BJ (cell line): ENCODE measurements around the gene TEAD4. TPM values are rescaled to one million over a fixed set of nuclear protein-coding genes. Genes with fewer than 3 reads are reported as not detected.
A peak's percentile ranks its signal among the peaks of the same experiment; 100 is the strongest.

Source experiments
- CTCF ChIA-PET: fragments of 350-600 bp; formaldehyde crosslinking; extraction: SDS; loops from one replicate; lab custom pipeline; 2021; ENCODE audit warnings: antibody characterized with exemption, inconsistent platforms; lab: Yijun Ruan, JAX
- POLR2A ChIA-PET: fragments of 300-600 bp; sonication (Branson Sonifier 250); formaldehyde crosslinking; extraction: SDS; loops from one replicate; lab custom pipeline; 2021; ENCODE audit warnings: antibody characterized with exemption; lab: Charles Lee
- DNase-seq: peaks from one replicate; pipeline ENCODE4 v3.0.0-alpha.2; 2011; ENCODE audit warnings: low read depth
- H3K27me3 ChIP-seq: 2 replicates; pipeline ENCODE4 v1.6.0; 2011; ENCODE audit warnings: low read length; ENCODE audit not compliant: control insufficient read depth, insufficient read depth
- H3K36me3 ChIP-seq: 2 replicates; pipeline ENCODE4 v1.5.1; 2011; ENCODE audit warnings: low read length; ENCODE audit not compliant: control insufficient read depth, insufficient read depth
- H3K4me3 ChIP-seq: 2 replicates; pipeline ENCODE4 v1.5.1; 2011; ENCODE audit warnings: low read depth, mild to moderate bottlenecking, control low read depth, low read length
- polyA plus RNA-seq: library from polyadenylated mRNA; depleted of rRNA; stranded (reverse); fragments of >200 nt; gene quantifications from 2 replicates; pipeline ENCODE4 v1.2.3, GENCODE V29; 2011
- TF ChIP-seq, protein P1 (sequence below): IDR thresholded peaks from 2 replicates; pipeline ENCODE4 v1.5.1; 2011; ENCODE audit warnings: low read depth, mild to moderate bottlenecking, control low read depth, inconsistent platforms, low read length, moderate library complexity; ENCODE audit not compliant: insufficient read depth

TEAD4 gene
- polyA plus RNA-seq, 1 experiment: 30.2 TPM

DNA sequence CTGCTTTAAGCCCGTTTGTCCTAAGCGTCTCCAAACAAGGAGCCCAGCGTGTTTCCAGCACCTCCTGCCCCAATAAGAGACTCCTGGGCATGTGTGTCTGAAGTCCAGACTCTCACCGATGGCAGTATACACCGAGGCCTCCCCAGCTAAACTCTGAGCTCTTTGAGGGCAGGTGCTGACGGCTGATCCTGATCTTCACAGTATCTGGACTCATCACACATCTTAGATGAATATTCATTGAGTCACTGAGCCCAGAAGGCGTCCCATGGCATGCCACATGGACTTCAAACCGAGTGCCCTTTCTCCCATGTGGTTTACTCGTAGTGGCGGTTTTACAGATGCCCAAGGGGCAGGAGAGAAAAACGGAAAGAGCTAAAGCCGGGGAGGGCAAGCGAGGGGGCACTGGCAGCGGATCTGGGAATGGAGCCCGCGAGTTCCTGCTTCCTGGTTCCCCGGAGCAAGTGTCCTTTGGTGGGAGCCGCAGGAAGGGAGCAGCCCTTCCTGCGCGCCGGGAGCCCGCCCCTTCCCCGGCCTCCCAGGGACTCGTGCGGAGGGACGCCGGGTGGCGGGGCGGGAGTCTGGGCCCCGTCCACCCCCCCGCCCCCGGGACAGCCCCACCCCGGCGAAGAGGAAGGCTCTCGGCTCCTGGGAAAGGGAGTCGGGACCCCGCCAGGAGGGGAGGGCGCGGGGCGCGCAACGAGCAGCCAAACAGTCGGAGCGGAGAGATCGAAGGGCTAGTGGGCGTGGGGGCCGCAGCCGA, 585 bp upstream of the TEAD4 start:
- Histone ChIP-seq H3K4me3 (peak overlapping the region; percentile 79), H3K36me3 (no peaks in the 10 kb centered on the region; the same call in 1 of the 2 replicates), H3K27me3 (no peaks in the 10 kb centered on the region)
- DNase-seq: no peak
- CTCF ChIA-PET: interaction anchor here (0.6 to 0.9 kb wide), 2 partner anchors 11 to 14 kb away, joined by 3 read pairs; no protein-coding TSS in a partner anchor
- POLR2A ChIA-PET: interaction anchor here (0.6 kb wide), 1 partner anchor 1051 kb away, joined by 32 read pairs; no protein-coding TSS in a partner anchor
- TF ChIP-seq, protein P1, sequence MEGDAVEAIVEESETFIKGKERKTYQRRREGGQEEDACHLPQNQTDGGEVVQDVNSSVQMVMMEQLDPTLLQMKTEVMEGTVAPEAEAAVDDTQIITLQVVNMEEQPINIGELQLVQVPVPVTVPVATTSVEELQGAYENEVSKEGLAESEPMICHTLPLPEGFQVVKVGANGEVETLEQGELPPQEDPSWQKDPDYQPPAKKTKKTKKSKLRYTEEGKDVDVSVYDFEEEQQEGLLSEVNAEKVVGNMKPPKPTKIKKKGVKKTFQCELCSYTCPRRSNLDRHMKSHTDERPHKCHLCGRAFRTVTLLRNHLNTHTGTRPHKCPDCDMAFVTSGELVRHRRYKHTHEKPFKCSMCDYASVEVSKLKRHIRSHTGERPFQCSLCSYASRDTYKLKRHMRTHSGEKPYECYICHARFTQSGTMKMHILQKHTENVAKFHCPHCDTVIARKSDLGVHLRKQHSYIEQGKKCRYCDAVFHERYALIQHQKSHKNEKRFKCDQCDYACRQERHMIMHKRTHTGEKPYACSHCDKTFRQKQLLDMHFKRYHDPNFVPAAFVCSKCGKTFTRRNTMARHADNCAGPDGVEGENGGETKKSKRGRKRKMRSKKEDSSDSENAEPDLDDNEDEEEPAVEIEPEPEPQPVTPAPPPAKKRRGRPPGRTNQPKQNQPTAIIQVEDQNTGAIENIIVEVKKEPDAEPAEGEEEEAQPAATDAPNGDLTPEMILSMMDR: no peak

DNA sequence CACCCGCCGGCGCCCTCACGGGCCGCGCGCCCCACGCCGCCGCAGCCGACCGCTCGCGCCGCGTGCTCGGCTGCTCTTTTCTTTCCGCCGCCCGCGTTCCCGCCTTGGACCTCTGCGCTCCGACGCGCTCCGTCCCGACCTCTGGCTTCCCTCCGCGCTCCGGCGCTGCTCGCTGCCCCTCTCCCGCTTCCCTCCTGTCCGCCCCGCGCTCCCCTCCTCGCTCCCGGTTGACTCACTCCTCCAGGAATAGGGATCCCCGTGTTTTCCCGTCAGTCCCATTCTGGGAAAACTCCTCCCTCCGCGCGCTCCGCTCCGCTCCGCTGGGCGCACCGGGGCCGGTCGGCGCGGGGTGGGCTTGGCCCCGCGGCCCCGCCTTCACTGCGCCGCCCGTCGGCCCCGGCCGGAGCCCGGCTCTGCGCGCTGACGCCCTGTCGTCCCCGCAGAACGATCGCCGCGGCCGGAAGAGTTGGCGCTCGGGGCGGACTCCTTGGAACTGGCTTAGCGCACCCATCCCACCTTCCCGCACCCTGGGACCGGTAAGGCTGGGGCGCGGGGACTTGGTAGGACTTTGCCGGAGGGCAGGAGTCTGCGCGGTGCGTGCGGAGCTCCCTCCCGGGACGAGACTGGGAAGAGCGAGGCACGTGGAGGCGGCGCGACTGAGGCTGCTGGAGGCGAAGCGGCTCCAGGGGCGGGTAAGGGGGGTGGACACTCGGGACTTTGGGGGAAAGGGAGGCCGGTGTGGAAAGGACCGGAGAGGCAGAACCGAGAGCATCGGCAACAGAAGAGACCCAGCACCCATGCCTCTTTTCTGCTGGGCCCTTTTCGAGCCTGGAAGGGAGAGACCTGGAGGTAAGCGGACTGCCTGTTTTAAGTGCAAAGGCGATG, 550 bp downstream of the TEAD4 start:
- H3K4me3 ChIP-seq: peak overlapping the region; percentile 79
- DNase-seq: no peak
- no peaks in the 10 kb centered on the region for H3K27me3 ChIP-seq
- H3K36me3 ChIP-seq: no peaks in the 10 kb centered on the region; the same call in 1 of the 2 replicates
- ChIA-PET CTCF (interaction anchor here (0.8 kb wide), 1 partner anchor 79 kb away, joined by 3 read pairs; no protein-coding TSS in a partner anchor), POLR2A (no interaction called here)
- TF ChIP-seq, protein P1: no peak

DNA sequence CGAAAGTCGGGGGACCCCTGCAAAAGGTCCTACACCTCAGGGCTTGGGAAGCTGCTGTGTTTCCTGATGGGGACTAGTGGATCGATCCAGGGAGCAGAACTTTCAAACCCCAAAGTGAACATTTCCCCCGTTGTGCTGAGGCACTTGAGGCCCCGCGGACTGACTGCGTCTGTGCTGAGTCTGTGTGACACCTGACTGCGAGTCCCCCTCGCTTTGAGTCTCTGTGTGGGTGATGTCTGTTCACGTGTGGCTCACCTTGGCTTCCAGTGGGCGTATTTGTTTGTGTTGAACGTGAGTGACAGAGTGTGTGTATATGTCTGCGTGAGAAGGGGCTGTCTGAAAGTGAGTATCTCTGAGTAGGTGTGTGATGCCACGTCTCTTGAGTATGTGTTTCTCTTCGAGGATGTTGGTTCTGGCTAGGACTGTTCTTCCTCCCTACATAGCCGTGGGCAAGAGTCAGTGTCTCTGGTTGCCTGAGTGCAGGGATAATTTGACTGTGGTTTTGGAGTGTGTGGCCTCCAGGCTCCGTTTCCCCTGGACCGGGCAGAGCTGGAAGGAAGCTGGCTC, 1.3 kb downstream of the TEAD4 start:
- DNase-seq: no peak
- H3K36me3 ChIP-seq: no peaks in the 10 kb centered on the region; the same call in 1 of the 2 replicates
- TF ChIP-seq, protein P1: no peak
- CTCF ChIA-PET: interaction anchor here (0.8 to 1.4 kb wide), 2 partner anchors 74 to 79 kb away, joined by 3 to 9 read pairs; no protein-coding TSS in a partner anchor
- no peaks in the 10 kb centered on the region for H3K27me3 ChIP-seq
- H3K4me3 ChIP-seq: peak overlapping the region; percentile 79
- POLR2A ChIA-PET: no interaction called here

DNA sequence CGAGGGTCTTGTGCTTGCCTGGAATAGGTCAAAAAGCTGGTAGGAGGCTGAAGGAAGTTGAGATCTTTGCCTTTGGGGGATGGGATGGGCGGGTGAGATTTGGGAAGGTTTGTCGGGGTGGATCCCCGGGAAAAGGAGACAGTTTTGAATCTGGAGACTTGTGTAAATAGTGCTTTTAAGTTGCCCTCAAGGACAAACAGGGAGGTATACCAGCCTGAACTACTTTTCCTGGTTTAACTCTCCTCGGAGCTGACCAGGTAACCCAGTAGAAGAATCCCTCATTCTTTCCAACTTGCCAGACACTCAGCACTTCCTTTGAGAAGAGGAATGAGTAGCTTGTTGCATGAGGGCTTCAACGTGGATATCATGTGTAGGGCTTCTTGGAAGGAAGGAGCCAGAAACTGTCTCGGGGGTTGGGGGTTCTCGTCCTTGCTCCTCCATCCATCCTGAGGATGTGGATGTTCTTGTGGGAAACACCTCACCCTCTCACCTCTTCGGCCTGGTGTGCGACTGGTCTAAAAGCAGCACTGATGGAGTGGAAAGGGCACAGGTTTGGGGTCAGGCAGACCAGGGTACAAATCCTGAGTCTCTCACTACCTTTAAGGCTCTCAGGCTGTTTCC, 1.9 kb downstream of the TEAD4 start:
- DNase-seq: no peak
- POLR2A ChIA-PET: no interaction called here

More for the DNA sequence above, 1.9 kb downstream of the TEAD4 start:
- Histone ChIP-seq H3K27me3 (no peaks in the 10 kb centered on the region), H3K4me3 (peak overlapping the region; percentile 79), H3K36me3 (no peaks in the 10 kb centered on the region; the same call in 1 of the 2 replicates)
- TF ChIP-seq, protein P1: no peak
- CTCF ChIA-PET: interaction anchor here (1.4 to 1.6 kb wide), 2 partner anchors 73 to 81 kb away, joined by 4 to 9 read pairs; no protein-coding TSS in a partner anchor
